LNCAP (cell line): ENCODE results near the gene OSTN.

Source experiments
- TF ChIP-seq, protein P1 (sequence below): fragments of 450-650 bp; IDR thresholded peaks from 2 replicates; pipeline ENCODE4 v1.5.1; 2017; ENCODE audit warnings: mild to moderate bottlenecking

Gene OSTN

DNA sequence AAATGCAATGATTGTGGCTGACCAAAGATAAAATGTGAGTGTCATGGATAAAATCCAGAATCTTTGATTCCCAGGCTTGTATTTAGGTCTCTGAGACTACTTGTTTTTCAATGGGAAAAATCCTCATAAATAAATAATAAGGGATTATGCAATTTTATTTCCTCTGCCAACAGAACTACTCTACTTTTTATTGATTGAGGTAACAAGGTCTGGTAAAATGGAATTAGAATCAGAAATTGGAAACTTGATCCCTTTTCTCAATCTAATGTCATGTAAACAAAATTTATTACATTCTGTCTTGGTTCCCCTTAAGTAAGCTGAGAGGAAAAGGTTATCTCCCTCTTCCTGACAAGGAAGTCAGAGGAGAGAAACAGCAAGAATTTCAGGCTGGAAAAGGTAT is 81.8 kb downstream of the OSTN start:
- TF ChIP-seq, protein P1, sequence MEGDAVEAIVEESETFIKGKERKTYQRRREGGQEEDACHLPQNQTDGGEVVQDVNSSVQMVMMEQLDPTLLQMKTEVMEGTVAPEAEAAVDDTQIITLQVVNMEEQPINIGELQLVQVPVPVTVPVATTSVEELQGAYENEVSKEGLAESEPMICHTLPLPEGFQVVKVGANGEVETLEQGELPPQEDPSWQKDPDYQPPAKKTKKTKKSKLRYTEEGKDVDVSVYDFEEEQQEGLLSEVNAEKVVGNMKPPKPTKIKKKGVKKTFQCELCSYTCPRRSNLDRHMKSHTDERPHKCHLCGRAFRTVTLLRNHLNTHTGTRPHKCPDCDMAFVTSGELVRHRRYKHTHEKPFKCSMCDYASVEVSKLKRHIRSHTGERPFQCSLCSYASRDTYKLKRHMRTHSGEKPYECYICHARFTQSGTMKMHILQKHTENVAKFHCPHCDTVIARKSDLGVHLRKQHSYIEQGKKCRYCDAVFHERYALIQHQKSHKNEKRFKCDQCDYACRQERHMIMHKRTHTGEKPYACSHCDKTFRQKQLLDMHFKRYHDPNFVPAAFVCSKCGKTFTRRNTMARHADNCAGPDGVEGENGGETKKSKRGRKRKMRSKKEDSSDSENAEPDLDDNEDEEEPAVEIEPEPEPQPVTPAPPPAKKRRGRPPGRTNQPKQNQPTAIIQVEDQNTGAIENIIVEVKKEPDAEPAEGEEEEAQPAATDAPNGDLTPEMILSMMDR = no peak

DNA sequence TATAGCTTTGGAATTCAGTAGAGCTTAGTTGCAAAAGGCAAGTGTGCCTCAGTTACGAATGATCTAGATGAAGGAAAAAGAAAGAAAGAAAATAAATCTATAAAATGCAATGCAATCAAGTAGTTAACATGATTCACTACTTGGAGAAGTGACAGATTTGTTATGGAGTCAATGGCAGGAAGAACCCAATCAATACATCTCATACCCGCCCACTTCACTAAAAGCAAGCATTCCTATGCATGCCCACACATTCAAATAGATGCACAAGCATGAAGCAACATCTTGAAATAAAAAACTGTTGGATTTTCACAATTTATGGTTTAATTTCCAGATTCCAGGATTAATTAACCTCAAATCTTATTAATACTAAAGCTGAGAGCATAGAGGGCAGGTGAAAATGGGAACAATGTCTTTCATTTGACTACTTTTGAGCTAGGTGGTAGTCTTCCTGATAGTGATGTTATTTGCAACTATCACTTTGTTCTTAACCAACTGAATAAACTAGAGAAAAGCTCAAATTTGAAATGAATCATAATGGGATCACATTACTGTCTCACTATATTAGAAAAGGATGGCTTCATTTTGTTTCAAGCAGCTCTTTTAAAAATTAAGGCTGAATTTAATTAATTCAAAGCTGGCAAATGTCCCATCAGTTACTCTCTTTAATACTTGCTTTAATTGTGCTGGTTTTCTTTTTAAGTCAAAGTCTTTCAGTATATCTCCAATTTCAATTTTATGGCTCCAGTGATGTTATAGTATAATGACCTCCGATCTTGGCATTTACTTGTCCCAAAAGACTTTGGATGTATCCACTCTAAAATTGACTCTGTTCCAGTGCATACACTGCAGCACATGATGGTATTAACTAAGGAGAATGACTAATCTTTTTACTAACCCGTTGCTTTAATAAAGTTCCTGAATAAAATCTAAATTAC is 83.5 kb downstream of the OSTN start:
- TF ChIP-seq, protein P1 = no peak

DNA sequence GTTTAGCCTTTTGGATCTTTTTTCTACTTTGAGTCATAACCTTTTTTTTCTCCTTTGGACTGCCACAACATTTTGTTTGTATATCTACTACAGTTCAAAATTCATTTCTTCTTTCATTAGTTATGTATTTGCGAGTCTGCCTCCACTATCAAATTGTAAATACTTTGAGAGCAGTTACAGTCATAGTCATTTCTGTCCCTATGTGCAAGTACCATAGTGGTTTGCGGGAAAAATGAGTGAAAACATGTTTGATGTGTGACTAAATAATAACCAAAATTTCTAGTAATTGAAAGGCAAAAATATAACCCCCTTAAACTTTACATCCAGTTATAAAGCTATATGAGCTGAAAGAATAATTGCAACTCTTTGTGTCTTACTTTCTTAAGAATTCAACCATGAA is 84.4 kb downstream of the OSTN start:
- TF ChIP-seq, protein P1 = no peak

DNA sequence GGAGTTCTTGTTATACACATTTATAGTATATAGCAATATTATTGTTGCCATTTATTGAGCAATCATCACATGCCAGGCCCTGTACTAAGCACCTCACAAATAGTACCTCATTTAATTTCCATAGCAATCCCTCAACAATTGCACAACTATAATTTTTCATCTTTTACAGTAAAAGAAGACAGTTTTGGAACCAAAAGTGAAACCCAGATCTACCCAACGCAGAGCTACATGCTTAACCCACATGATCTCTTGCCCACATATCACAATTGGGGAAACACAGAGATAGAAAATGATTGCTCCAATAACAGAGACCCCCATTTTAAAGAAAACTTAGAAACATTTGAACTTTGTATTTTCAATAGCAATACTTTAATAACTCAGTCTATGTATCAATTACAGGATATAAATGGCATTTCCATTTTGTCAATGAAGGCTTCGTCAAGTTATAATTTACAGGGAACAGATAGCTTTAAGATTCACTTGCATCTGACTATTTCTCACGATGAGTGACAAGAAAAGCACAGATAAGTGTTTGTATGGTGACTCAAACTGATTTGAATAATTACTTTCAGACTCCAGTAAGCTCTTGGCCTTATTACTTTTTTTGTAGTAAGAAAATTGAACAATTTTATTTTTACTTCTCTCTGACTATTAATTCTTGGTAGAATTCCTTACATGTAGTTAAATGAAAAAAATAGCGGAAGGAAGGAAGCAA is 91.4 kb downstream of the OSTN start:
- TF ChIP-seq, protein P1 = no peak

DNA sequence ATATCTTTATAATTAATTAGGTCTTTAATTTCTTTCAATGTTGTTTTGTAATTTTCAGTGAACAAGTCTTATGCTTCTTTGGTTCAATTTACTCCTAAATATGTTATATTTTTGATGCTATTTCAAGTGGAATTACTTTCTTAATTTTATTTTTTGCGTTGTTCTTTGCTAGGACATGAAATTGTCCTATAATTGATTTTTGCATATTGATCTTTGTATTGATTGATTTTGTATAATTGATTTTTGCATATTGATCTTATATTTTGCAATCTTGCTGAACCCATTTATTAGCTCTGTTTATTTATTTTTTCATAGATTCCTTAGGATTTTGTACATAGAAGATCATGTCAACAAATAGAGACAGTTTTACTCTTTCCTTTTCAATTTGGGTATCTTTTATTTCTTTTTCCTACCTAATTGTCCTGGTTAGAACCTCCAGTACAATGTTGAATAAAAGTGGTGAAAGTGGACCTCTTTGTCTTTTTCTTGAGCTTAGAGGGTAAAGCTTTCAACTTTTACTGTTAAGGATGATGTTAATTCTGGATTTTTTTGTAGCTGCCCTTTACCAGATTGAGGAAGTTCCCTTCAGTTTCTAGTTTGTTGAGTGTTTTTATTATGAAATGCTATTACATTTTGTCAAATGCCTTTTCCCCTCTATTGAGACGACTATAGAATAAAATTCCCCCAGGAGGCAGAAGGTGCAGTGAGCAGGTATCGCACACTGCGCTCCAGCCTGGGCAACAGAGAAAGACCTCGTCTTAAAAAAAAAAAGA is 93.4 kb downstream of the OSTN start:
- TF ChIP-seq, protein P1 = no peak

DNA sequence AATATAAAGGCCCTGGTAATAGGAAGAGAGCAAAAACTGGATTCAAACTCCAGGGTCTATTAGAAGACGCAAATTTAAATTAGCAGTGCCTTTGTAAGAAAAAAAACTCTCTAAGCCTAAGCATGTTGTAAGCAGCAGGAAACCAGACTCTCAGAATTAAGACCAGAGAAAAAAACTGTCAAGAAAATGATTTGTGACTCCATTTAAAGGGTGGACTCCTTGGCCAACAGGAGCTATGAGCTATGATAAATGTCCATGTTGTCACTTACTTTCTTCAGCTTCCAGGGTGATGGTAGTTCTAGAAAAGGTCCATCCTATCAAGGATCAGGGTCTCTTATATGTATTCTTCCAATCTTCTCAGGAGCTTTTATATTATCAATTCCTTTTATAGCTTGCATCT is 95.2 kb downstream of the OSTN start:
- TF ChIP-seq, protein P1 = no peak

DNA sequence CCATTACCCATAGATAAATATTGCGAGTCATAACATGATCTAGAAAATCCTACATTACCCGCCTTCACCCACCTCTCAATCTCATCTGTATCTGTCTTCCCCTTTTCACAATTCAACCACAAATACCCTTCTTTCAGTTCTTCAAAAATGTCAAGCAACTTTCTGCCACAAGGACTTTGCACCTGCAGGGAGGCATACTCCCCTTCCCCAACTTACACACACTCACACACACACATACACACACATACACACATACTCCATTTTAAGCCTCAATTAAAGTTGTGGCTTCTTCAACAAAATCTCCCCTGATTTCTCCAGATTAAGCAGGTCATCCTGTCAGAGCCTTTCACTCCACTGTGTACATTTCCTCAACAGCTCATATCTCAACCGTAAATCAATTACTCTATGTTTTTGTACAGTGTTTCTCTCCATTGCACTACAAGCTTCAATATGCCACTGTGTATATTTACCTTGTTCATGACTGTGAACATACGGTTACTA is 97.0 kb downstream of the OSTN start:
- TF ChIP-seq, protein P1 = no peak
